C4-2B (cell line): Measurements from ENCODE around the gene GREM1.

ENCODE experiments used
- H3K27ac ChIP-seq: fragments of 450-650 bp; 2 replicates; pipeline ENCODE4 v1.5.1; 2017
- CTCF ChIP-seq: fragments of 450-650 bp; conservative IDR thresholded peaks from 2 replicates; pipeline ENCODE4 v1.5.1; 2017; ENCODE audit warnings: mild to moderate bottlenecking
- ZFX ChIP-seq: fragments of 450-650 bp; IDR thresholded peaks from 2 replicates; pipeline ENCODE4 v1.6.1; 2017

The GREM1 gene

GRCh38 chr15:32746116-32746857, 28.5 kb downstream of the GREM1 start:
- TF ChIP-seq CTCF (no peak), ZFX (no peak)
- H3K27ac ChIP-seq: no peak overlapping the region

- TF ChIP-seq ZFX (no peak), CTCF (no peak)
- no peak overlapping the region for H3K27ac ChIP-seq
Measured at GRCh38 chr15:32747921-32748342, 30.1 kb downstream of the GREM1 start.

- TF ChIP-seq ZFX (no peak), CTCF (no peak)
- H3K27ac ChIP-seq: no peak overlapping the region
Measured at GRCh38 chr15:32750979-32751378, 33.2 kb downstream of the GREM1 start.

- TF ChIP-seq ZFX (no peak), CTCF (no peak)
- no peak overlapping the region for H3K27ac ChIP-seq
Measured at GRCh38 chr15:32757426-32757825, 39.6 kb downstream of the GREM1 start.

- TF ChIP-seq CTCF (no peak), ZFX (no peak)
- no peak overlapping the region for H3K27ac ChIP-seq
Measured at GRCh38 chr15:32763295-32763694, 45.5 kb downstream of the GREM1 start.

- no peak overlapping the region for H3K27ac ChIP-seq
- no peak for TF ChIP-seq CTCF
- TF ChIP-seq ZFX: no peak
Measured at GRCh38 chr15:32765236-32765635, 47.4 kb downstream of the GREM1 start.

GRCh38 chr15:32766101-32766500, 48.3 kb downstream of the GREM1 start:
- no peak for TF ChIP-seq ZFX
- H3K27ac ChIP-seq: no peak overlapping the region

GRCh38 chr15:32767236-32767635, 49.4 kb downstream of the GREM1 start:
- no peak for TF ChIP-seq ZFX
- TF ChIP-seq CTCF: no peak
- no peak overlapping the region for H3K27ac ChIP-seq
